Body of pancreas (tissue), 4 donors: ENCODE data around the gene BTBD9.

ENCODE experiments used
- POLR2A ChIP-seq, 3 donors: fragments of 450-650 bp; IDR thresholded peaks; one replicate each; pipeline ENCODE4 v1.6.1; 2016; ENCODE audit warnings: antibody characterized with exemption in 3 of 3, mild to moderate bottlenecking in 2 of 3
- TF ChIP-seq, protein P1 (sequence below), 7 experiments: fragments of 450-650 bp in 4 of 7; fragments of 200-600 bp in 3 of 7; sonication (generic) in 3 of 7; IDR thresholded peaks; one replicate each; pipeline ENCODE4 v1.5.1; 2016 to 2019; ENCODE audit warnings: antibody characterized with exemption in 7 of 7

DNA sequence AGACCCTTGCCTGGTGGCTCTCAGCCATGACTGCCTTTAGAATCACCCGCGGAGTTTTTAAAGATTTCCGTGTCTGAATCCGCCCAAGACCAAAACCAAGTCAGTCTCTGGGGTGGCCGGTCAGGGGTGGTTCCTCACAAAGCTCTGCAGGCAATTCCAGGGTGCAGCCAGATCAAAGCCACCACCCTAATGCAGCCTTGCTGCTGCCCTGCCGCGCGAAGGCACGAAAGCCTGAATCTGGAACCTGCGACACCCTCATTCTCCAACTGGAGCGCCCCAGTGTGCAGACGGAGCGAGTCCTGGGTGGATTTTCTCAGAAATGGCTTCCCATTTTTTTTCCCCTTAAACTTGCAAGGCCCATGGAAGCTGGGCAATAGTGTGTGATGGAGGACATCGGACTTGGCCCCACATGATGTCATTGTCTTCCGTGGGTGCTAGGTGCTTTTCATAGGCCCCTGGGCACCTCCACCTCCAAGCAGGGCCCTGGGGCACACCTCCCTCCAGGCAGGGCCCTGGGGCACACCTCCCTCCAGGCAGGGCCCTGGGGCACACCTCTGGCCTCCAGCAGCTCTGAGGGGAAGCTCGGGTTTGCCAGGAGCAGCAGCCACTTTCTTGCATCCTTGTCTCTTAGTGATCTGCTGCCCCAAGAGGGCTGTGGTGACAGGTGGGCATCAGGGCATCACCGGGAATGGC, 477.1 kb downstream of the BTBD9 start:
- no peak for TF ChIP-seq POLR2A (IDR thresholded peaks at IDR 0.05)
- TF ChIP-seq, protein P1, sequence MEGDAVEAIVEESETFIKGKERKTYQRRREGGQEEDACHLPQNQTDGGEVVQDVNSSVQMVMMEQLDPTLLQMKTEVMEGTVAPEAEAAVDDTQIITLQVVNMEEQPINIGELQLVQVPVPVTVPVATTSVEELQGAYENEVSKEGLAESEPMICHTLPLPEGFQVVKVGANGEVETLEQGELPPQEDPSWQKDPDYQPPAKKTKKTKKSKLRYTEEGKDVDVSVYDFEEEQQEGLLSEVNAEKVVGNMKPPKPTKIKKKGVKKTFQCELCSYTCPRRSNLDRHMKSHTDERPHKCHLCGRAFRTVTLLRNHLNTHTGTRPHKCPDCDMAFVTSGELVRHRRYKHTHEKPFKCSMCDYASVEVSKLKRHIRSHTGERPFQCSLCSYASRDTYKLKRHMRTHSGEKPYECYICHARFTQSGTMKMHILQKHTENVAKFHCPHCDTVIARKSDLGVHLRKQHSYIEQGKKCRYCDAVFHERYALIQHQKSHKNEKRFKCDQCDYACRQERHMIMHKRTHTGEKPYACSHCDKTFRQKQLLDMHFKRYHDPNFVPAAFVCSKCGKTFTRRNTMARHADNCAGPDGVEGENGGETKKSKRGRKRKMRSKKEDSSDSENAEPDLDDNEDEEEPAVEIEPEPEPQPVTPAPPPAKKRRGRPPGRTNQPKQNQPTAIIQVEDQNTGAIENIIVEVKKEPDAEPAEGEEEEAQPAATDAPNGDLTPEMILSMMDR (IDR thresholded peaks at IDR 0.05) = no peak
